Thyroid gland (tissue), 4 donors: ENCODE measurements around the gene OR9Q2.

Source experiments
- POLR2A ChIP-seq, 2 donors: fragments of 450-650 bp; IDR thresholded peaks; one replicate each; pipeline ENCODE4 v1.6.1; 2017; ENCODE audit warnings: antibody characterized with exemption in 2 of 2, mild to moderate bottlenecking in 2 of 2, moderate library complexity in 1 of 2
- TF ChIP-seq, protein P1 (sequence below), 6 experiments: fragments of 200-600 bp in 3 of 6; fragments of 450-650 bp in 3 of 6; sonication (generic) in 3 of 6; IDR thresholded peaks; one replicate each; pipeline ENCODE4 v1.5.1; 2016 to 2019; ENCODE audit warnings: antibody characterized with exemption in 6 of 6, mild to moderate bottlenecking in 2 of 6, inconsistent platforms in 1 of 6, moderate library complexity in 1 of 6

DNA sequence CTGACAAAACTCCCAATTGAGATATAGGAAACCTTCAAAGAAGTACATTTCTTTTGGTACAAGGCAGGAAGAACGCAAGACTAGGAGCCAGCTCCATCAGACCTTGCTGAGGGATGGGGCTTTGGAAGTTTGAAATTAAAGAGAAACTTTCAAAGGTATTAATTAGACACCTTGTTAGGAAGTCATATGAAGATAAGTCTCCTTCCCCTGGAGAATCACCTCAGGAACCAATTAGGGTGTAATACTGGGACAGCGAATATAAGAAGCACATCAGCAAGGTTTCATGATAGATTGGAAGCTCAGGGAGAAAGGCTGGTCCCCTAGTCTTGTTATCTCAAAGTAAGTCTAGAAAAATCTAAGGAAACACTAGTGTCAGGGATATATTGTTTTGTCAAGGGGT, at the start of gene OR9Q2:
- TF ChIP-seq, protein P1, sequence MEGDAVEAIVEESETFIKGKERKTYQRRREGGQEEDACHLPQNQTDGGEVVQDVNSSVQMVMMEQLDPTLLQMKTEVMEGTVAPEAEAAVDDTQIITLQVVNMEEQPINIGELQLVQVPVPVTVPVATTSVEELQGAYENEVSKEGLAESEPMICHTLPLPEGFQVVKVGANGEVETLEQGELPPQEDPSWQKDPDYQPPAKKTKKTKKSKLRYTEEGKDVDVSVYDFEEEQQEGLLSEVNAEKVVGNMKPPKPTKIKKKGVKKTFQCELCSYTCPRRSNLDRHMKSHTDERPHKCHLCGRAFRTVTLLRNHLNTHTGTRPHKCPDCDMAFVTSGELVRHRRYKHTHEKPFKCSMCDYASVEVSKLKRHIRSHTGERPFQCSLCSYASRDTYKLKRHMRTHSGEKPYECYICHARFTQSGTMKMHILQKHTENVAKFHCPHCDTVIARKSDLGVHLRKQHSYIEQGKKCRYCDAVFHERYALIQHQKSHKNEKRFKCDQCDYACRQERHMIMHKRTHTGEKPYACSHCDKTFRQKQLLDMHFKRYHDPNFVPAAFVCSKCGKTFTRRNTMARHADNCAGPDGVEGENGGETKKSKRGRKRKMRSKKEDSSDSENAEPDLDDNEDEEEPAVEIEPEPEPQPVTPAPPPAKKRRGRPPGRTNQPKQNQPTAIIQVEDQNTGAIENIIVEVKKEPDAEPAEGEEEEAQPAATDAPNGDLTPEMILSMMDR (IDR thresholded peaks at IDR 0.05): no peak
- no peak for TF ChIP-seq POLR2A (IDR thresholded peaks at IDR 0.05)
